Activated CD8-positive, alpha-beta memory T cell treated with anti-CD3 and anti-CD28 coated beads for 24 hours (primary cell): ENCODE measurements around the gene RPL5.

Source experiments
- DNase-seq: peaks from one replicate; pipeline ENCODE4 v3.0.0-alpha.2; 2020

RPL5 gene

DNA sequence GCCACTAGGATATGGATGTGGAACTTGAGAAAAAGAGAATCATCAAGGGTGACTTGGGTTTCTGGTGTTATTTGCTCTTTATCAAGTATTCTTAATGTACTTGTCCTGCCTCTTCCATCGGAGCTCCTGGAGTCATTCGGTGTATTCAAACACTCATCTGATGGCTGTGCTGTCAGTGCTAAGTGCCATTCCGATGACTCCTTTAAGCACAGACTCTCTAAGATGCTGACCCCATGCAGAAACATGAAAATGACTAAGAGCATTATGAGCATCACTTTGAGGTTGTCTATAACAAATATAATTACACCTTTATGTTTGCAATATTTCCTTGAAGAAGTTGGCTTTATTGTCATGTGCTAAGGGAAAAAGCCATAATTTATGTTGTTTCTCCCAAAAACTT is 11.3 kb upstream of the RPL5 start:
- DNase-seq: no peak

DNA sequence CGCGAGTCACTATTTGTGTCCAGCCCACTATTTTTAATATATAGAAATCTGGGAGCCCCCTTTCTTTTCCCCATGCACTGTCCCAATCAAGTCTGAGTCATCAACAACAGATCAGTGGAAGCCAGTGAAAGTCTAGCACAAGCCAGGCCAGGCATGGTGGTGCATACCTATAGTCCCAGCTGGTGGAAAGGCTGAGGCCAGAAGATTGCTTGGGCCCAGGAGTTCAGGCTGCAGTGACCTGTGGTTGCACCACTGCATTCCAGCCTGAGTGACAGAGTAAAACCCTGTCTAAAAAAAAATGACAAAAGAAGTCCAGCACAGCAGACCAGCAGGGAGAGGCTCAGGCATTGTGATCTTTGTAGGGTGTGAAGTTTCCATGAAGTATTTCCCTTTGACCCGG is 9.0 kb upstream of the RPL5 start:
- no peak for DNase-seq

DNA sequence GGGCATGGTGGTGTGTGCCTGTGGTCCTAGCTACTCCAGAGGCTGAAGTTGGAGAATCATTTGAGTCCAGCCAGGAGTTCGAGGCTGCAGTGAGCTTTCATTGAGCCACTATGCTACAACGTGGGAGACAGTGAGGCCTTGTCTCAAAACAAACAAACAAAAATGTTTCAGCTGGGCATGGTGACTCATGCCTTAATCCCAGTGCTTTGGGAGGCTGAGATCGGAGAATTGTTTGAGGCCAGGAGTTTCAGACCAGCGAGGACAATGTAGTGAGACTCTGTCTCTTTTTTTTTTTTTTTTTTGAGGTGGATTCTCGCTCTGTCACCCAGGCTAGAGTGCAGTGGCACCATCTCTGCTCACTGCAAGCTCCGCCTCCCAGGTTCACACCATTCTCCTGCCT is 5.0 kb upstream of the RPL5 start:
- no peak for DNase-seq

DNA sequence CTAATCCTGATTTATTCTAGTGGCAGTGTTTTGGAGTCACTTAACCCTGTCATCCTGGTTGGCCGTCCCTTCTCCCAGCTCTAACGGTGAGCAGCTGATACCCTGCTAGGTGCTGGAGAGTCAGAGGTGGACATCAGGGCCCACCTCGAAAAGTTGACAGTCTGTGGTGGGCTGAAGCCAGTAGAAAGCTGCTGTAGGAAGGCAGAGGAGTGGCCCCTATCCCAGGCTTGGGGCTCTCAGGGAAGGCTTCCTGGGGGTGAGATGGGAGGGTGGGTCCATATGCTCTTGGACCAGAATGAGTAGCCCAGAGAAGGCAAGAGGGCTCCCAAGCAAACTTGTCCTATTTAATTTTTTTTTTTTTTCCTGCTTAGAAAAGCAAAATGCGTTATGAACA is 475 bp upstream of the RPL5 start:
- peak; percentile 62 for DNase-seq

DNA sequence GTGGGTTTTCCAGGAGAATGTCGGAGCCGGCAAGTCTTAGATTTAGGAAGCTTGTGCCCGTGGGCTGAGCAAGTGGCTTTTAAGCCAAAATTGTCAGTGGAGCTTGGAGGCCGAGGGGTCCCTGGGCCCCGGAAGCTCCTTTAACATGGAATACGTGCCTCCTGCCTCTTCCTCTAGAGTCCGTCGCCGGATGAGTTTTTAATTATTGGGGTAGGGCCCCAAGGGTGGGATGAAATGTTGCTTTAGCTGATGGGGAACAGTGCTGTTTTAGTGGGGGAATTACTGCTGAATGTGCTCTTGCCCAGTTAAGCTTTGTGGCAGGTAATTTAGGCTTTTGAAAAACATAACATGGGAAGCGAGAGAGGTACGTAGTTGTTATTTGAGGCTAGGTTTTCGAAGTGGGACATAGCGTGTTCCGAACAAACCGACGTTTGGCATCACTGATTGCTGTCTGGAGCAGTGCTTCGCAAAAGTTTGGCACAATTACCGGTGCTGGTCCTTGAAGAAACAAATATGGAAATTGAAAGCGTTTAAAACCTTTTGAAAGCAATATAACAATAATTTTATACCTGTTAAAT is 786 bp downstream of the RPL5 start:
- no peak for DNase-seq

DNA sequence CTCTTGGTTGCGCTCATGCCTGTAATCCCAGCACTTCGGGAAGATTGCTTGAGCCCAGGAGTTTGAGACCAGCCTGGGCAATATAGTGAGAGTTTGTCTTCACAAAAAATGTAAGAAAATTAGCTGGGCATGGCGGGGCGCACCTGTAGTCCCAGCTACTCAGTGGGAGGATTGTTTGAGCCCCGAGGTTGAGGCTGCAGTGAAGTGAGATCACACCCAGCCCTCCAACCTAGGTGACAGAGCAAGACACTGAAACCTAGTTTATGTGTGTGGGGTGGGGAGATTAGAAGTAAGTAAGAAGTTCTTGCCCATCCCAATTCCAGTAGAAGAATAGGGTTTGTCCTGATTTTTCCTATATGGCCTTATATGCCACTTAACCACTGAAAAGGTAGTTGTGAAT is 2.0 kb downstream of the RPL5 start:
- DNase-seq: peak; percentile 60

DNA sequence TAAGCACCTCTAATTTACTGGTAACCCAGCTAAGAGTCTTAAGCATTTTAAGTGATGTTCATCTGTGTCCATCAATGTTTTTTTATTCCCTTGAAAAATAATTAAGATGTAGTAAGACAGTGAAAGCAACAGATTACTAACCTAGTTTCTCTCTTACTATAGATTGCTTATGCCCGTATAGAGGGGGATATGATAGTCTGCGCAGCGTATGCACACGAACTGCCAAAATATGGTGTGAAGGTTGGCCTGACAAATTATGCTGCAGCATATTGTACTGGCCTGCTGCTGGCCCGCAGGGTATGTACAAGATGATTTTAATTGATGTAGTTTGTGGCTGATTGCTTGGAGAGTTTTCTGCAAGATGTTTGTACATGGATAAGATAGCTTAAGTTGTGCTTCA is 2.8 kb downstream of the RPL5 start:
- no peak for DNase-seq

DNA sequence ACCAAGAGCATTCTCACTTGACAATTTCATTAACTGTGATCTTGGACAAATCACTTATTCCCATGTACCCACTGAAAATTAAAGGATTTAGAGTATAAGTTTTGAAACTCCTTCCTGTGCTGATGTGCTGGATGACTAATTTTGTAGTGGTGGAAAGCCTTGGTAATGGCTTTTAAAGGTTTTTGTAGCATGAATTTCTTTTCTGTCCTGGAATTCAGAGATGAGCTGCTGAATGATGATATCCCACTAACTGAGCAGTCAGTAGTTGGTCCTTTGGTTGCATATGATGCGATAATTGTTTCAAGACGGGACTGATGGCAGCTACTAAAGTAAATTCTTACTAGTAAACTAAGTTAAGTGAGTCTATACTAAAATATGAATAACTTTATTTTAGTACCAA is 5.2 kb downstream of the RPL5 start:
- no peak for DNase-seq

DNA sequence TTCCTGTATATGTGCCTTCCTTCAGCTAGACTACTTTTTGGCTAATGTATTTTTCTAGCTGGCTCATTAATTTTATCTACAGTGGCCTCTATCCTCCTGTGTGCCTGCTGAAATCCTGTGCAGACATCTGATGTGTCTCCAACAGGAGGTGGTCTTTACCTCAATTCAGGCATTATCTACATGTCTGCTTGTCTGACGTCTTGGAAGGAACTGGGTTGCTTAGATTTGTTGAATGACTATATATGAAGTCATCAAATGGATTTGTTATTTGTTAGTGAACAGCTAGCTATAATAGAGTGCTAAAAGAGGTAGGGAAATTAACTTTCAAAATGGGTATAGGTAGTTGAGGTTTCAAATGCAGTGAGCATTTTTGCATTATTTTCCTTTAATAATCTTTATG is 6.7 kb downstream of the RPL5 start:
- no peak for DNase-seq

DNA sequence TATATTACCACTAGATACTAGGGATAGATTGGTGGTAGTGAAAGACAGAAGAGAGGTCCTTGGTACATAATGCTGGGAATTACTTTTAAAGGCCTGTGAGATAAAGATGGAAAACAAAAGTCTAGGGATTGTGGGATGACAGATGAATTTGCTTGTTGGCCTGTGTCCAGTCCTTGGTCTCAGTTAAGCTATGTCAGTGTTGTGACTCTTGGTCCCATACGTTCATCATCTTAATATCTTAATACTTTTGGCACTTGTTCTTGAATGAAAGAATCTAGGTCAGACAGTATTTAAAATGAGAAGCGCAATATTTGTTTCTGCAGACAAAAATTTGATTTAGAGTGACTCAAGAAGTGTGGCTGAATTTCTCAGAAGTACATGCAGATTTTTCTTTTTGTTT is 7.6 kb downstream of the RPL5 start:
- DNase-seq: no peak

DNA sequence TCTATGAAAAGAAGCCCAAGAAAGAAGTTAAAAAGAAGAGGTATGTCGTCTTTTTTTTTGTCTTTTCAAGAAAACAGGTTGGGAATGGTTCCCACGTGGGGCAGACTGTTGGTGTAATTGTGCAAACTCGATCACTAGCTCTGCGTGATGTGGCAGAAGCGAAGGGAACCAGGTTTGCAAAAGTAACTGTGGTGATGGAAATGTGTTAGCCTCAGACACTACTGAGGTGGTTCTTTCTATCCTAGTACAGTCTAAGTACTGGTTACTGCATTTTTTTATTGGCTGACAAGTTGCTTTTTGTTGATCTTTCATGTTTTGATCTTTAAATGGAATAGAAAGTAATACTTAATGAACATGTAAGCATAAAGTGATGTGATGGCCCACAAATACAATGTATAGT is 8.8 kb downstream of the RPL5 start:
- peak; percentile 38 for DNase-seq

DNA sequence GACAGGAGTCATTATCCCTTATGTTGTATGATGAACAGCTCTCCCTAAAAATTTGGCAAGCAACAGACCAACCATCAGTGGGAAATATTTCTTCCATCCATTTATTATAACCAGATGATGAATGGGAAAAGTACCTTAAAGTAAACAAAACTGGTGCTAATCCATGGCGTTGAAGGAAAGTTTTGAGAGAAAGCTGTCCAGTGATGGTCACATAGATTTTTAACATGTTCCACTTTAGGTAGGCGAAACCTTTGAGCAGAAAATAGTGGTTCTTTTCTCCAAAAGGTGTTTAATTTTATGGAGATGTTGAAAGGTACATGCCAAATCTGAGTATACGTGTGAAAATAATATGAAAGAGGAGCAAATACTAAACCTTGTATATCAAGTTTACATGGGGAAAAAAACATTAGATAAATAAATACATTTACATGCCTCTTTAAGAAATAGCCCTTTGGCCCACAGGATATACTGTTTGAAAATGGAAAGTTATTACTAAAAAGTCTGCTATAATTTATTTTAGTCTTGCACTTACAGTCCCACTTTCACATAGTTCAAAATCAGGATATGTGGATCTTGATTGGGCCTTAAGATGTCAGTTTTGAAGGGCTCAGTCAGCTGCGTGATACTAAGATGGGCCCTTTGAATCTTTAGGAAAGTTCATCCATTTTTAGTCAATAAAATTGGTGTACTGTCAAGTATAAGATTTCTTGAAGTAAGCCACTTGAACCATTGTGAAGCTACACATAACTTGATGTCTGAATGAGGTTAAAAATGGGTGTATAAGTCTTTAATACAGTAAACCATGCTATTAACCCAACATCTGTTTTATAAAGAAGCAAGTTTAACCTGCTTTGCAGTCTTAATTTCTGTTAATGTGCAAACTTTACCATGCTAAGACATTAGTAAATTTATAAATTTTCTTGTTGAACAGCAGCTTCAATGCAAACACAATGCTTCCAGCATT is 10.5 kb downstream of the RPL5 start:
- DNase-seq: peak; percentile 11

DNA sequence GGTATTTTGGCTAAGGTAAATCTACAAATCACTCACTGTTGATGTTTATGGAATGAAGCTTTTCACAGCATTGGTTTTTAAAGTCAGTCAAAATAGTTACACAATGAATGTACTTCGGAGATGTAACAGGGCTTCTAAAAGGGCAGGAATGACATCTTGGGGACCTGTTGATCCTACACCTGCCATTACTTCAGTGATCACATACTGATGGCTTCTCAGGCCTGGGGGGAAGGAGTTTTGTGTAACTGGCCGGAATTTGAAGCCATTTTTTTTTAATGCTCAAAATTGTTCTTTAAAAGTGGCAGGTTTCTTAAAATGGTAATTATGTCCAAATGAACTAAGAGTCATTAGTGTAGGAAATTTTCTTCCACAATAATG is 11.2 kb downstream of the RPL5 start:
- DNase-seq: peak; percentile 13

DNA sequence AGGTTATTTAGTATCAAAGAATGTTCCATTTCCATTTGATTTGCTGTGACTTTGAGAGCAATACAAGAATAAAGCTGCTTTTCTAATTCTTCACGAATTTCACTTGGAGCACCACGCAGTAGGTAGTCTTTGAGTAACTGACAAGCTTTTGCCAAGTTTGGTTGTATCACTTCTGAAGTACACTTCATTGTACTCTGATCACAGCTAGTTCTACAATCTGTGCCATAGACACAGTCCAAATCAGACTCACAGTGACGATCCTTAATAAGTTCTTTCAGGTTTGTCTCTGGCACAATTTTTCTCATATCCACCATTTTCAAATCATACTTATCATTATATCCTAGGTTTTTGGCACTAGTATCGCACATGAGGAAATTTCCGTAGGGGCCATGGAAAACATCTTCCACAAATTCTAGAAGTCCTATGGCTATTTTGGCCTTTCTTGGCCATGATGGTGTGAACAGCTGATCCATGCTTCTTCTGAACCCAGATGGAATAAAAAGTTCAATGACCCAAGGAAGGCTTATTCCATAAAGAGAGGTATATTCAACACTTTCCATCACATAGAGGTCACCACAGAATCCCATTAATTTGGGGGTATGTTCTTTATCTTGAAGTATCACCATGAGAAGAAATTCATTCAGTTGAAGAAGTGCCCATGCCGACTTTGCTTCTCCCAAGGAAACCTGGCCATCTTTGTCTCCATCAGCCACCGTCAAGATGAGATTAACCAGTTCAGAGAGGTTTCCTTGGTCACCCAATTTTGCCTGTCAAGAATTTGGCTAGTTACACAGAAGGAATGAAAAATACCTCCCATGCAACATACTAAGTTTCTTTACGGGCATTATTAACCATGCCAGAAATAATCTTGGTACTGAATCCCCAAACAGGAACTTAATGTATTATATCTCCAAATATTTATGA is 11.9 kb downstream of the RPL5 start:
- DNase-seq: peak; percentile 53

DNA sequence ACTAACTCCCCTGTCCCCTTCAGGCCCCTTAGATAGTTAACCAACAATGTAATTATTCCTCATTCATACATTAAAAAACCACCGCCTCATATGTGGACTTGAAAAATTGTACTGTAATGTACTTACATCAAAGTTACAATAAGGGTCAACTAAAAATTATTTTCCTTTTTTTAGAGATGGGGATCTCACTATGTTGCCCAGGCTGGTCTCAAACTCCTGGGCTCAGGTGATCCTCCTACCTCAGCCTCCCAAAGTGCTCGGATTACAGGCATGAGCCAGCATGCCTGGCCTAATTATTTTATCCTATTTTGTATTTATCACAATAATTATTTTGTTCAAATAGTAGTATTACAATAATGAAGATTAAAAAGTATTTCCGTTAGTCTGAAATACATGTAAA is 12.6 kb downstream of the RPL5 start:
- DNase-seq: peak; percentile 32

DNA sequence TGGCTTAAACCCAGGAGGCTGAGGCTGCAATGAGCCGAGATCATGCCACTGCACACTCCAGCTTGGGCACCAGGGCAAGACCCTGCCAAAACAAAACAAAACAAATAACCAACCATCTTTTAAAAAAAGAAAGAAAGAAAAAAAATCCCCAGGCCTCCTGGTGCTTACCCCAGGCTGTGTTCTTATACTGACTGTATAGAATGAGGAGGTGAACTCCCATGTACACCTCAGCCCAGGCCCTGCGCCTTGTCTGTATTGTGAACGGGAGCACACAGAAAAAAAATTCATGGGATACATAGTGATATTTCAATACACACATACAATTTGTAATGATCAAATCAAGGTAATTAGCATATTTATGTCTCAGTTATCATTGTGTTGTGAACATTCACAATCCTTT is 14.1 kb downstream of the RPL5 start:
- DNase-seq: no peak

DNA sequence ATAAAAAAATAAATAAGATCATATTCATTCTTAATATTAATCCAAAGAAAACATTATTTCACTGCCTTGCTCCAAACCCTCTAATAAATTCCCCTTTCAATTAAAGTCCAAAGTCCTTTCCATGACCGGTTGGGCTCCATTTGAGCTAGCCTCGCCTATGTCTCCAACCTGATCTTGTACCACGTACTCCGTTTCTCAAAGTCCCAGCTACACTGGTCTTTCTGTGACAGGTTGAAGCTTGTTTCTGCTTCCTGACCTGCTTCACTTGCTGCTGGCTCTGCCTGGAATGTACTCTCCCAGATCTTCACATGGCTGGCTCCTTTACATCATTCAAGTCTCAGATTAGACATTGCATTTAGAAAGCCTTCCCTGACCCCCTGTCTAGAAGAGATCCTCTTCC is 16.4 kb downstream of the RPL5 start:
- peak; percentile 13 for DNase-seq

DNA sequence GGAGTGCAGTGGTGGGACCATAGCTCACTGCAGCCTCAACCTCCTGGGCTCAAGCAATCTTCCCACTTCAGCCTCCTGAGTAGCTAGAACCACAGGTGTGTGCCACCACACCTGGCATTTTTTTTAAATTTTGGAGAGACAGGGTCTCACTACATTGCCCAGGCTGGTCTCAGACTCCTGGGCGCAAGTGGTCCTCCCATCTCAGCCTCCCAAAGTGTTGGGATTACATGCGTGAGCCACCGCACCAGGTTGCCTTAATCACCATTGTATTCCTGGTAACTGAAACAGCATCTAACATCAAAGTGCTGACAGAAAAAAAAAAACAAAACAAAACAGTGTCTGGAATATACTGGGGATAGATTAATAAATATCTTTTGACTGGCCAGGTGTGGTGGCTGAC is 18.2 kb downstream of the RPL5 start:
- no peak for DNase-seq

DNA sequence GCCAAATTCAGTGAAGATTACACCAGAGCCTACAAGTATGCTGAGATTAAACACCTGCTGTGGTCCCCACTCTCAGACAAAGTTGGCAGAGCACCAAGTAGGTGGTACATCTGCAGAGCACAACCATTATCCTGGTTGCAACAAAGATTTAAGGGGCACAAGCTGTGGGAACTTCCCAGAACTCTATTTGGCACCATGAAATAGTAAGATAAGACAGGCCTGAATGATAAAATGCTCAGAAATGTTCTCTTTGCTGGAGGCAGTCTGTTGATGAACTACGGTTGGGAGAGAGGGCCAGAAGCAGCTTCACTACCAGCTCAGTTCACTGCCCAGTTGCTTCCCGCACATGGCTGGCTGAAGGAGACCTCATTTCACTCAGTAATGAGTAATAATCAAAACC is 19.9 kb downstream of the RPL5 start:
- no peak for DNase-seq

DNA sequence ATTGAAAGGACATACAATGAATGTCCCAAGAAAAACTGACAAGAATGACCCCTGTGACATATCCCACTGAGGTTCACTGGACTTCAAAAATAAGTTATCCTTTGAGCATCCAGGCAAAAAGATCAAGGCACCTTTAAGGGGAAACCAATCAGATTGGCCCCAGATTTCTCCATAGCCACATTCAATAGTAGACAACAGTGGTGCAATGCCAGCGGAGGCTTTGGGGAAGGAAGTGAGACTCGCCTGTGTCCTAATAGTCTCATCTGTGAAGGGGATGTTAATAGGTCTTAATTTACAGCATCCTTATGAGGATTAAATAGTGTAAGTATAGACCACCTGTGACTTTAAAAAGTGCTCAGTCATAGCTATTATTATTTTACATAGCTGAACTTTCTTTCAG is 21.5 kb downstream of the RPL5 start:
- no peak for DNase-seq

DNA sequence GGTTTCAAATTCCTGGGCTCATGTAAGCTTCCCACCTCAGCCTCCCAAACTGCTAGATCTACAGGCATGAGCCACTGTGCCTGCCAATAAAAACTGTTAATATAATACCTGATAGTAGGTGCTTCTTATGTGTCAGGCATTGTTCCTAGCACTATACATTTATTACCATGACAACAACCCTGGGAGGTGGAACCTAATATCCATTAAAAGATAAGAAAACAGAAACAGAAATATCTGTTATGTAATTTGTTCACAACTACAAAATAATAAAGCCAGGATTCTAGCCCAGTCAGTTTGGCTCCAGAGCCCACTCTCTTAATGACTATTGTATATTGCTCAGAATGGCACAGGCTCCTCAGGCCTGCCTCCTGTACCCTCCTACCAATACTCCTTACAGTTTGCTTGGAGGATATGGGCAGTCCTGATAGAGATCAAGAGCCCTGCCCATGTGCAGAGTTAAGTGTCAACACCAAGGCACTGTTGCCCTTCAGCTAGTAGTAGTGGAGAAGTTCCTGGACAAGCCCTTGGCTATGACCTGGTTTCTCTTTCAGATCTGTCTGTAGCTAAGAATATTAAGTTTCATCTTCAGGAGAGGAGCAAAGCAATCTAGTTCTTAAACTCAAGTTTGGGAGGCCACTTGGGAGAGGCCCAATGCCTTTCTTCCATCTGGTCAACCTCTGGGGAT is 22.4 kb downstream of the RPL5 start:
- no peak for DNase-seq

DNA sequence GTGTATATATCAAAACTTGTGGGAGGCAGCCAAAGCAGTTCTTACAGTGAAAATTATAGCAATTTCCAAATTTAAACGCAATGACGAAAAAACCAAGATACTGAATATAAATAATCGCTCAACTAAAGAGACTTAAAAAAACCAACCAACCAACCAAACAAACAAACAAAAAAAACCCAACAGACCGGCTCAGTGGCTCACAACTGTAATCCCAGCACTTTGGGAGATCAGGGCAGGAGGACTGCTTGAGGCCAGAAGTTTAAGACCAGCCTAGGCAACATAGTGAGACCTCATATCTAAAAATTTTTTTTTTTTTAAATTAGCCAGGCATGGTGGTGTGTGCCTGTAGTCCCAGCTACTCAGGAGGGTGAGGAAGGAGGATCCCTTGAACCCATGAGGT is 23.4 kb downstream of the RPL5 start:
- no peak for DNase-seq

DNA sequence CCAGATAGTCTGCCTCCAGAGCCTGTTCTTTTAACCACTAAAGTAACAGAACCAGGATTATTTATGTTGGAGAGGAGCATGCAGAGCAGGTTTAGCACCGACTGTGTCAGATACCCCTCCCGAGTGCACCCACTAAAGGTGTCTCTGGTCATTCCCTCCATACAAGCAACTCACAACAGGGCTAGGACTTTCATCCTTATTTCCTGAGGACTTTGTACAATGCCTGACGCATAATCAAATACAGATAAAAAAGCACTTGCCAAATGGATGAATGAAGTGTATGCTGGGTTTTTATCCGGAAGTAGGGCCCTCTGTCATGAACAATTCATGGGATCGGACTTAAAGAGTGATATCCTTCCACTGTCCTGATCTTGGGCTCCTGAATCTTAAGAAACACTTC is 26.0 kb downstream of the RPL5 start:
- DNase-seq: no peak
